ENCODE data around the gene BCS1L.

DNA sequence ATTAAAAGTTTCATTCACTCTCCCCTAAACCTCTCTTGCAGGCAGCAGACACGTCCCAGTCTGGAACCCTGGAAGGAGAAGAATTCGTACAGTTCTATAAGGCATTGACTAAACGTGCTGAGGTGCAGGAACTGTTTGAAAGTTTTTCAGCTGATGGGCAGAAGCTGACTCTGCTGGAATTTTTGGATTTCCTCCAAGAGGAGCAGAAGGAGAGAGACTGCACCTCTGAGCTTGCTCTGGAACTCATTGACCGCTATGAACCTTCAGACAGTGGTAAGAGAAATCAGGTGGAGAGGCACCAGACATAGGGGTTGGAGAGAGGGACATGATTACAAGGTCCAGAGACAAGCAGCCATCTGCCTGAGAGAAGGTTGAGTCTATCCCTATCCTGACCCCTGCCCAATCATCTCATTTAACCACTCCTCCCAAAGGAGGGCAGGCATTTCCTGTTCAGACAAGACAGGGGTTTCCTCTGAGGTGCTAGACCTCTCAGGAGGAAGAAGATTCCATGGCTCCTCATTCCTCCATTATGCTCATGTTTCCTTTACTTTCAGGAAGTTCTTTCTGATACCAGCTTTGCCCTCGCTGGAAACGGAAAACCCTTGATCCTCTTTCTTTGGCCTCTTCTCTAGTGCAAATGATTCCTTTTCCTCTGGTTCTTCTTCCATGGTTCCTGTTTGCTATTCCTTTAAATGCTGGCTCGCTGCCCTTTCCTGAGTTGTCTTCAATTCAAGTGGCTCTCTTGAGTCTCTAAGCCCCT is 36.7 kb upstream of the BCS1L start:
- TF ChIP-seq, protein P1, sequence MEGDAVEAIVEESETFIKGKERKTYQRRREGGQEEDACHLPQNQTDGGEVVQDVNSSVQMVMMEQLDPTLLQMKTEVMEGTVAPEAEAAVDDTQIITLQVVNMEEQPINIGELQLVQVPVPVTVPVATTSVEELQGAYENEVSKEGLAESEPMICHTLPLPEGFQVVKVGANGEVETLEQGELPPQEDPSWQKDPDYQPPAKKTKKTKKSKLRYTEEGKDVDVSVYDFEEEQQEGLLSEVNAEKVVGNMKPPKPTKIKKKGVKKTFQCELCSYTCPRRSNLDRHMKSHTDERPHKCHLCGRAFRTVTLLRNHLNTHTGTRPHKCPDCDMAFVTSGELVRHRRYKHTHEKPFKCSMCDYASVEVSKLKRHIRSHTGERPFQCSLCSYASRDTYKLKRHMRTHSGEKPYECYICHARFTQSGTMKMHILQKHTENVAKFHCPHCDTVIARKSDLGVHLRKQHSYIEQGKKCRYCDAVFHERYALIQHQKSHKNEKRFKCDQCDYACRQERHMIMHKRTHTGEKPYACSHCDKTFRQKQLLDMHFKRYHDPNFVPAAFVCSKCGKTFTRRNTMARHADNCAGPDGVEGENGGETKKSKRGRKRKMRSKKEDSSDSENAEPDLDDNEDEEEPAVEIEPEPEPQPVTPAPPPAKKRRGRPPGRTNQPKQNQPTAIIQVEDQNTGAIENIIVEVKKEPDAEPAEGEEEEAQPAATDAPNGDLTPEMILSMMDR (IDR thresholded peaks at IDR 0.05): no peak
- TF ChIP-seq POLR2A (IDR thresholded peaks at IDR 0.05): no peak

Data from adrenal gland (tissue), 5 donors.